Kidney (tissue), 14 donors: Measurements from ENCODE around the gene PEAK3. TPM values are rescaled to one million over a fixed set of nuclear protein-coding genes. Genes with fewer than 3 reads are reported as not detected.

Experiments used
- DNase-seq, 5 donors: peaks; one replicate each; pipeline ENCODE4 v3.0.0-alpha.2; 2013 to 2020
- FAIRE-seq: peaks from 2 replicates; lab custom pipeline; 2012; peaks lifted over from hg19 to GRCh38; lab: Jason Lieb, UNC
- H3K27ac ChIP-seq, 2 donors: one replicate each; pipeline ENCODE4 v1.7.0; 2013; ENCODE audit warnings: low read depth in 2 of 2, low read length in 2 of 2, inconsistent platforms in 1 of 2
- H3K27me3 ChIP-seq: one replicate; pipeline ENCODE4 v1.7.1; 2013; ENCODE audit warnings: low read length, inconsistent platforms; ENCODE audit not compliant: control insufficient read depth, insufficient read depth
- H3K36me3 ChIP-seq, 3 donors: one replicate each; pipeline versions ENCODE4 v1.7.0 to v1.7.1; 2013; ENCODE audit warnings: low read length in 3 of 3, control low read depth in 1 of 3, inconsistent platforms in 1 of 3; ENCODE audit not compliant: insufficient read depth in 3 of 3, control insufficient read depth in 2 of 3
- H3K4me1 ChIP-seq, 3 donors: one replicate each; pipeline versions ENCODE4 v1.7.0 to v1.7.1; 2013; ENCODE audit warnings: low read length in 3 of 3, inconsistent platforms in 1 of 3, low read depth in 1 of 3; ENCODE audit not compliant: control insufficient read depth in 2 of 3, insufficient read depth in 2 of 3
- H3K4me3 ChIP-seq, 3 donors: one replicate each; pipeline versions ENCODE4 v1.7.0 to v1.8.1; 2013; ENCODE audit warnings: low read length in 3 of 3, control low read depth in 1 of 3, inconsistent platforms in 1 of 3
- H3K9ac ChIP-seq, 3 donors: one replicate each; pipeline versions ENCODE4 v1.7.0 to v1.7.1; 2013; ENCODE audit warnings: low read length in 3 of 3, control low read depth in 1 of 3, inconsistent platforms in 1 of 3
- H3K9me3 ChIP-seq, 3 donors: one replicate each; pipeline versions ENCODE4 v1.7.0 to v1.7.1; 2013; ENCODE audit warnings: low read length in 3 of 3, control low read depth in 1 of 3, inconsistent platforms in 1 of 3; ENCODE audit not compliant: control insufficient read depth in 2 of 3, insufficient read depth in 1 of 3
- intact Hi-C: fragments of 100-400 bp; cut with DNase I; formaldehyde crosslinking; loops from one replicate; pipeline ENCODE4 v1.11.1; 2022
- polyA plus RNA-seq: library from polyadenylated mRNA; stranded (reverse); fragments of 350-450 nt; fragmentation: Illumina TruSeq; extraction: RNeasy Lipid Tissue Mini Kit (QIAGEN cat#74804); gene quantifications from one replicate; pipeline ENCODE4 v1.2.3, GENCODE V29; 2014; ENCODE audit warnings: low read depth, low replicate concordance; ENCODE audit not compliant: insufficient read depth
- total RNA-seq: library from RNA; stranded (reverse); fragmentation: NEBNext Ultra II Directional; extraction: Animal tissue kit (Norgen Biotek cat#: 25700); gene quantifications from one replicate; pipeline ENCODE4 v1.2.1, GENCODE V29; 2021
- TF ChIP-seq, protein P1 (sequence below): IDR thresholded peaks from 3 replicates; pipeline ENCODE4 v1.5.1; 2012; ENCODE audit warnings: mild to moderate bottlenecking, moderate library complexity, borderline replicate concordance; ENCODE audit not compliant: insufficient read depth; ENCODE audit errors: extremely low read depth
- donor health status: control.
- donor health status: control.
- donor health status: control.
- donor health status: control.
- donor health status: control.
- donor health status: DM: yes; HTN: yes; CAD: no.
- donor health status: Normal renal cell carcinoma (clear cell type).

Gene PEAK3
- total and polyA plus RNA-seq, 2 donors from 2014 or later: 2.1 TPM; not detected in 1

DNA sequence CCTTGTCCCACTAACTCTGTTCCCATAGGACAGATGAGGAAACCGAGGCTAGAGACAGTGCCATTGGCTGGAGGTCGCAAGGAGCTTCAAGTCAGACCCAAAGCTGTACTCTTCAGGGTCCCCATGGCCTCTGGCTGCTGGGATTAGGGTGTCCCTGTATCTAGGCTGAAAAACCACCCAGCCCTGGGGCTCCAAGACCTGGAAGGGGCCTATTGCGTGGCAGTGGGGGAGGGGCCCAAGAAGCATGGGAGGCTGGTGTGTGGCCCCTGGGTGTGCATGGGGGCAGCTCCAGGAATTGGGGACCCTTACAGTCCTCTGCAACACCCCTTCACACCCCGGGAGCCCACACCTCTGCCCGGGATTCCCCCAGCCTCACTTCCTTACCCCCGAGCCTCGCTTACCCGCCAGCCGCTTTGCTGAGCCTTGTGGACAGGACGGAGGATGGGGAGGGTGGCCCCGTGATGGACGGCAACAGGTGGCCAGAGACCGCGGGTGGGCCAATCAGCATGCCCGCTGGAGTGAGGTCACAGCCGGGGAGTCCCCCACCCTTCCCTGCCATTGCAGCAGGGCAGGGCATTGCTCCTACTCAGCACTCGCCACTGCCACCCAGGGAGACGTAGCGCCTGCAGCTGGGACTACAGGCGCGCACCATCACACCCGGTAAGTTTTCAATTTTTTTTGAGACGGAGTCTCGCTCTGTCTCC, 25.8 kb downstream of the PEAK3 start, which contains the start of gene JSRP1:
TSS of gene JSRP1 (minus strand) at position 436 of the 704 bp plus-strand sequence. CDS start 1,103 bp downstream, outside the sequence.
- no peak within 1 kb of the TSS for H3K9ac ChIP-seq
- no peaks in the 10 kb centered on the region for H3K9me3 ChIP-seq
- H3K27ac ChIP-seq: no peak within 1 kb of the TSS
- H3K27me3 ChIP-seq: peaks cover 2% of the 10 kb centered on the region
- peaks cover 0 to 6% (median 0%) of the 10 kb centered on the region in 3 donors for H3K4me1 ChIP-seq
- intact Hi-C loops: no loop called here
- no peak within 1 kb of the TSS for H3K4me3 ChIP-seq
- DNase-seq (peak in 2 of 5 donors; percentile 62 to 71), FAIRE-seq (no peak)
- H3K36me3 ChIP-seq: no peaks in the 10 kb centered on the region
- TF ChIP-seq, protein P1, sequence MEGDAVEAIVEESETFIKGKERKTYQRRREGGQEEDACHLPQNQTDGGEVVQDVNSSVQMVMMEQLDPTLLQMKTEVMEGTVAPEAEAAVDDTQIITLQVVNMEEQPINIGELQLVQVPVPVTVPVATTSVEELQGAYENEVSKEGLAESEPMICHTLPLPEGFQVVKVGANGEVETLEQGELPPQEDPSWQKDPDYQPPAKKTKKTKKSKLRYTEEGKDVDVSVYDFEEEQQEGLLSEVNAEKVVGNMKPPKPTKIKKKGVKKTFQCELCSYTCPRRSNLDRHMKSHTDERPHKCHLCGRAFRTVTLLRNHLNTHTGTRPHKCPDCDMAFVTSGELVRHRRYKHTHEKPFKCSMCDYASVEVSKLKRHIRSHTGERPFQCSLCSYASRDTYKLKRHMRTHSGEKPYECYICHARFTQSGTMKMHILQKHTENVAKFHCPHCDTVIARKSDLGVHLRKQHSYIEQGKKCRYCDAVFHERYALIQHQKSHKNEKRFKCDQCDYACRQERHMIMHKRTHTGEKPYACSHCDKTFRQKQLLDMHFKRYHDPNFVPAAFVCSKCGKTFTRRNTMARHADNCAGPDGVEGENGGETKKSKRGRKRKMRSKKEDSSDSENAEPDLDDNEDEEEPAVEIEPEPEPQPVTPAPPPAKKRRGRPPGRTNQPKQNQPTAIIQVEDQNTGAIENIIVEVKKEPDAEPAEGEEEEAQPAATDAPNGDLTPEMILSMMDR: no peak

DNA sequence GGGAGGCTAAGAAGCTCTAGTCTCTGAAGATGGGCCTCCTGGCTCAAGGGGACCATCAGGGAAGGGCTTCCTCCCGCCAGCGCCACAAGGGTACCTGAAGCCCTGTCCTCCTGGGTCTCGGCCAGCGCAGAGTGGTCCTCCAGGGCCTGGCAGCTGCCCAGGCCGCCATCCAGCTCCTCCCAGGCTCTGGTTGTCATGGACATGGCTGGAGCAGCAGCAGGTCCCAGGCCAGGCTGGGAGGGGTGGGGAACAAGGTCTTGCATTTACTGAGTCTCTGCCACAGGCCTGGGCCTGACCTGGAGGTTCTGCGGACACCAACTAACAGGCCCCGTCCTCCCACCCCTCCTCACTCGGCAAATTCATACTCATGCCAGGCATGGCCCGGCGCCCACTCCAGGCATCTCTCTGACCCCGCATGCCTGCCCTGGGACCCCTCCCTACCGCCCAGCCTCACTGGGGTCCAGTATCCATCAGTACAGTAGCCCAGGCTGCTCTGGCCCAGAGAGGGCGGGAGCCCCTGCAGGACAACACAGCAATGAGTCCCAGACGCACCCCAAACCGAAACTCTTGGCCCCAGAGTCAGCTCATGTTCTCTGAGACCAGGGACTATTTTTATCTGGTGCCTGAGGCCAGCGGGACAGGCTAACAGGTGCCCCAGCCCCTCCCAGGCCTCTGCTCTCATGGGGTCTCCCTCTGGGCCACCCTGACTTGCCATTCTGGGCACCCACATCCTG, 26.7 kb downstream of the PEAK3 start:
- DNase-seq: peak in 1 of 5 donors; percentile 75
- Histone ChIP-seq H3K27ac (no peak overlapping the region), H3K9ac (no peak overlapping the region), H3K27me3 (peaks cover 2% of the 10 kb centered on the region), H3K36me3 (no peaks in the 10 kb centered on the region), H3K4me3 (no peak overlapping the region), H3K9me3 (no peaks in the 10 kb centered on the region), H3K4me1 (peaks cover 0 to 6% (median 0%) of the 10 kb centered on the region in 3 donors)
- TF ChIP-seq, protein P1: no peak
- no peak for FAIRE-seq
- intact Hi-C loops: no loop called here

DNA sequence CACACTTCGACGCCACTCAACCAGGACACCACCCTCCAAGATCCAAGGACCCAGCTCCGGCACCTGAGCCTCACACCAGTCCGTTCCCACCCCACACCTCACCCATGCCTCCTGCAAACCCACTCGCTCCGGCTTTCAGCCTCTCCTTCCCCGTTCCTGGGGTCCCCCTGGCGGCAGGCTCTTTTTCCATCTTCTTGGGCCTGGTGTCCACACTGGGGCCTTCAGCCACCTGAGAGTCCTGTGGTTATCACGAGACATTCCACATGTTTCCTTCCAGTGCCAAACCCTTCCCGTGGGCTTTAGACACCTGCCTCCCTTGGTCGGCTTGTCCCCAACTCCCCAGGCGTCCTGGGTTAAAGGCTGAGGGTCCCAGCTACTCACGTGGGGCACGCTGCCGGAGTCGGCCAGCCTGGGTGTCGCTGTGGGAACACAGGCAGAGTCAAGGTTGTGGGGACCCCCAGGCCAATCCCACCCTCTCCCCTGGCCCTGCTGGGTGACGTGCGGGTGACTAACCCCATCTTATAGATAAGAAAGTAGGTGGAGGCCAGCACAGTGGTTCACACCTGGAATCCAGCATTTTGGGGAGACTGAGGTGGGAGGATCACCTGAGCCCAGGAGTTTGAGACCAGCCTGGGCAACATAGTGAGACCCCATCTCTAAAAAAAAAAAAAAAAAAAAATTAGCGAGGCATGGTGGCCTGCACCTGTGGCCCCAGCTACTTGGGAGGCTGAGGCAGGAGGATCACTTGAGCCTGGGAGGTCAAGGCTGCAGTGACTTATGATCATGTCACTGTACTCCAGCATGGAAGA, 27.7 kb downstream of the PEAK3 start:
- no peaks in the 10 kb centered on the region for H3K9me3 ChIP-seq
- no peak for FAIRE-seq

More for the DNA sequence above, 27.7 kb downstream of the PEAK3 start:
- Histone ChIP-seq H3K27ac (no peak overlapping the region), H3K4me3 (no peak overlapping the region), H3K36me3 (no peaks in the 10 kb centered on the region), H3K27me3 (peaks cover 2% of the 10 kb centered on the region), H3K4me1 (peaks cover 0 to 6% (median 0%) of the 10 kb centered on the region in 3 donors), H3K9ac (no peak overlapping the region)
- peak; percentile 59 to 80 (median 66) for DNase-seq
- TF ChIP-seq, protein P1: no peak
- intact Hi-C loops: no loop called here
